Skin epidermis (tissue), 12 donors: Measurements from ENCODE around the gene ARHGAP44.
A peak's percentile ranks its signal among the peaks of the same experiment; 100 is the strongest.
"Not testable (repeated sequence)": the region's sequence is repeated elsewhere in the genome, so short reads cannot be mapped to it uniquely, and the experiment has no call there.

Experiments
- H3K27ac ChIP-seq, 21 experiments: fragments of 200-600 bp; sonication (generic) in 11 of 21; one replicate each; pipeline ENCODE4 v1.5.0; 2020; ENCODE audit warnings: mild to moderate bottlenecking in 3 of 21, inconsistent platforms in 2 of 21, moderate library complexity in 2 of 21
- H3K4me3 ChIP-seq, 7 experiments: fragments of 200-600 bp; sonication (generic) in 2 of 7; one replicate each; pipeline ENCODE4 v1.5.0; 2020; ENCODE audit warnings: inconsistent platforms in 2 of 7, mild to moderate bottlenecking in 2 of 7, moderate library complexity in 1 of 7

The ARHGAP44 gene

DNA sequence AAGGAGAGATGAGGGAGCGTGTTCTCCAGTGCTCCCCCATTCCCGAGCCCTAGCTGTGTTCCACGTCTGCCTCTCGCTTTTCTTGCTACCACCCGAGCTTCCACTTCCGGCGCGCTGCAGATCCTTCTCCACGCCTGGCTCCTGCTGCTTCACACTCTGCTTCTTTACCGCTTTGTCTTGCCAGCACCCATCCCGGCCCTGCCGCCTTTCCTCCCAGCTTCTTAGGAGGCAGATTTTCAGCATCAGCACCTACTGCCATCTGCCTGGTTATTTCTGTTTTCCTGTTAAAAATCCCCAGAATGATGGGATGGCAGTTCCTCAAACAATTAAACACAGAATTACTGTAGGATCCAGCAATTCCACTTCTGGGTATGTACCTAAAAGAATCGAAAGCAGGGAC lies 163.9 kb downstream of the ARHGAP44 start:
- Histone ChIP-seq H3K27ac (no peak overlapping the region), H3K4me3 (no peak overlapping the region)

DNA sequence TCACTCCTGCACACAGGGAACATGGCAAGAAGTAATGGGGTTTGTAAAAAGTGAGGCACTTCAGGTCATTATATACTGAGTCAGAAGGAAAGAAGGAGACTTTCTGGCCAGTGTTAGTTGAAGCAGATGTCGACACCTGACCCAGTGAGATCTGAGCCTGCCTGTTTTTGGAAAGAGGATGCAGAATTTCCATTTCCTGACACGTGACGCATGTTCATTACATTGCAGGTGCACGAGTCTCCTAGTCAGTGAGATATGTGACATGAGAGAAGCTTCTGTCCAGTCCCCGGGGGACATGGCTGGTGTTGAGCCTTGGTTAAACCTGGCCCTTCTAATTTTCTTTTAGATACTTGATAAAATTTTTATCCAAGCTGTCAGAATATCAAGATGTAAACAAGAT lies 166.2 kb downstream of the ARHGAP44 start:
- H3K27ac ChIP-seq, result no peak overlapping the region
- no peak overlapping the region for H3K4me3 ChIP-seq

DNA sequence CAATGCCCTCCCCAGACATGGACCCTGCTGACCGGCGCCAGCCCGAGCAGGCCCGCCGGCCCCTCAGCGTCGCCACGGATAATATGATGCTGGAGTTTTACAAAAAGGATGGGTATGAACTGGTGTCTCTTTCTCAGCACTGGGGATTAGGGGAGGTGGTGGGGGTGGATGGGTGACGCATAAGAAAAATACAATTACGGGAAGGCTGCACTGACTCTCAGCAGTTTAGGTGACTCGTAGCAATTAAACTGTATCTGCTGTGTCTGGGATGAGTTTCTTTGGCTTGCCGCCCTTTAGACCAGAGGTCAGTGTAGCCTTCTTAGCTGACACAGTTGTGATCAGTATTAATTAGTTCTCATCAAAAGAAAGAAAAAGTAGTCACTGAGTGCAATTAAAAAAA lies 169.5 kb downstream of the ARHGAP44 start:
- Histone ChIP-seq H3K27ac (no peak overlapping the region), H3K4me3 (no peak overlapping the region)

DNA sequence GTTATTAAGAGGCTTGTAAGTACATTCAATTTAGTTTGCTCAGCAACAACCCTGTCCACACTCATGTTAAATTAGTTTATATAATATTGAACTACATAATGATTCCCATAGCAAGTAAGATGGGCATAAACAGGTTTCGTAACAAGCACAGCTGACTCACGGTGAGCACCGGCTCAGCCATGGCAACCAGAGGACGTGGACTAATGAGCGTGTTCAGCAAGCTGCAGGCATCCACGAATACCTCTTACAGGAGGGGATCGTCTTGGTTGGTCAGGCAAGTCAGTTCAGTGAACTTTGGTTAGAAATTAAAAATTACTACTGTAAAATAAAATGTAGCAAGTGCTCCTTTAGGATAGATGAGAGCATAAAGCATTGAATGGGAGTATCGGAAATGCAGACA lies 170.1 kb downstream of the ARHGAP44 start:
- Histone ChIP-seq H3K27ac (no peak overlapping the region), H3K4me3 (no peak overlapping the region)

DNA sequence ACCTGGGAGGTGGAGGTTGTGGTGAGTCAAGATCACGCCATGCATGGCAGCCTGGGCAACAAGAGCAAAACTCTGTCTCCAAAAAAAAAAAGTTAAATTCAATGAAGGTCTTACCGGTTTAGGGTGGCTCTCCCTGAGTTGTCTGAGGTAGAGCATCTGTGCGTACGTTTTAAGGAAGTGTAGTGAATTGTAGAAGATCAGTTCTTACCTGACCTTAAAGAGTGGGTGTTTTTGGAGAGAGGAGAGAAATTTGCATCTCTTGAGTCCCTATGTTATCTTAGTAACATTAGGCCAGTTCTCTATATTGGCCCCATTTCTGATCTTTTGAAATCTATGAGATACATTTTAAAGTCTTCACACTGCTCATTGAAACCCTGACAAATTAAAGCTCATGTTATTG lies 172.4 kb downstream of the ARHGAP44 start:
- Histone ChIP-seq H3K4me3 (no peak overlapping the region), H3K27ac (no peak overlapping the region)

DNA sequence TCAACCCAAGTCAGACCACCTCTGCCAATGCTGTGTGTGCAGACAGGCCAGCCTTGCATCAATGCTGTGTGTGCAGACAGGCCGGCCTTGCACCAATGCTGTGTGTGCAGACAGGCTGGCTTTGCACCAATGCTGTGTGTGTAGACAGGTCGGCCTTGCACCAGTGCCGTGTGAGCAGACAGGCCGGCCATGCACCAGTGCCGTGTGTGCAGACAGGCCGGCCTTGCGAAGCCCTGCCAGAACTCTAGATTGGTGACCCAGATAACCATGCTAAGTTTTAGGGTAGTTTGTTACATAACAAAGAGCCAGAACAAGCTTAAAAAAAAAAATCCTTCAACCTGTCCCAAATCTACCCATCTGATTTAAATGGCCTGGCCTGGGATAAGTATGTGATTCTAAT lies 174.2 kb downstream of the ARHGAP44 start:
- H3K27ac ChIP-seq, result no peak overlapping the region
- H3K4me3 ChIP-seq, result no peak overlapping the region

DNA sequence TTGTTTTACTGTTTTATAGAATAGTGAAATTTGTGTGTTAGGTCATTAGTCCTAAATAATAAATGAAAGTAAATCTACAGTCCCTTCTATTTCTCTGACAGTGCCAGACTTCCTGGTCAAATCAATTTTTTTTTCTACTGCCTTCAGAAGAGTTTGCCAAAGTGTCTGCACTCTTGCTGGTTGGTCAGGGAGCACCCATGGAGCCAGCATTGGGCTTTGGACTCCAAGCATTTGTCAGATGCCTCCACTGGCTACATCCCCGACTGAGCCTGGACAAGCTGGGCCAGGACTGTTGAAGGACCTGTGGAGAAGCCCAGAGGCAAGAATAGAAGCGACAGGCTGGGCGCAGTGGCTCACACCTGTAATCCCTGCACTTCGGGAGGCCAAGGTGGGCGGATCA lies 174.9 kb downstream of the ARHGAP44 start:
- Histone ChIP-seq H3K4me3 (no peak overlapping the region), H3K27ac (no peak overlapping the region)

DNA sequence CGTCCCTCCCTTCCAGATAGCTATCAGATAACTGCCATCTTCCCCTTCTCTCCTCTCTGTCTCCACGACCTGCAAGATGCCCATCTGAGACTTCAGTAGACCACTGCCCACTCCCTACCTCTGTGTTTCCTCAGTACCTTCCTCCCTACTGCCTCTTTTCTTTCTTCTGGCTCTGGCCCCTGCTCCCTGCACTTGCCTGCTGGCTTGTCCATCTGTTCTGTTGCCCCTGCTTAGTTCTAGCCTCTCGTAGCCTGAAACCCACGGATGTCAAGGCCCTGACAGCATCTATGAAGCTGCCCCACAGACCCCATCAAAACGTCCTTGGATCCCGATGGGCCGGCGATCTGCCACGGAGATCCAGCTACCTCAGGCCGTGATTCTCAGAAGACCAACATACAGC lies 175.5 kb downstream of the ARHGAP44 start:
- H3K27ac ChIP-seq, result no peak overlapping the region
- no peak overlapping the region for H3K4me3 ChIP-seq

DNA sequence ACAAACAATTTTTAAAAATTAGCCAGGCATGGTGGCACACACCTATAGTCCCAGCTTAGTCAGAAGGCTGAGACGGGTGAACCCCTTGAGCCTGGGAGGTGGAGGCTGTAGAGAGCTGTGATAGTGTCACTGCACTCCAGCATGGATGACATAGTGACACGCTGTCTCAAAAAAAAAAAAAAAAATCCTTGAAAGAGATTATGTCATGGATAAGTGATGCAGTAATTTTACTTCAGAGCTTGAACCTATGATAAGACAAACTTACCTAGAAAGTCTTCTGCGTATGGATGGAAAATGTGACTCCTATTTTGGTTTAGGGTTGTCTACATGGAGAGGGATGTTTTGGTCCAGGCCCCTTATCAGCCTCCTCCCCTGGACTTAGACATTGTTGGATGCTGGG lies 176.7 kb downstream of the ARHGAP44 start:
- H3K27ac ChIP-seq, result no peak overlapping the region
- H3K4me3 ChIP-seq, result no peak overlapping the region

DNA sequence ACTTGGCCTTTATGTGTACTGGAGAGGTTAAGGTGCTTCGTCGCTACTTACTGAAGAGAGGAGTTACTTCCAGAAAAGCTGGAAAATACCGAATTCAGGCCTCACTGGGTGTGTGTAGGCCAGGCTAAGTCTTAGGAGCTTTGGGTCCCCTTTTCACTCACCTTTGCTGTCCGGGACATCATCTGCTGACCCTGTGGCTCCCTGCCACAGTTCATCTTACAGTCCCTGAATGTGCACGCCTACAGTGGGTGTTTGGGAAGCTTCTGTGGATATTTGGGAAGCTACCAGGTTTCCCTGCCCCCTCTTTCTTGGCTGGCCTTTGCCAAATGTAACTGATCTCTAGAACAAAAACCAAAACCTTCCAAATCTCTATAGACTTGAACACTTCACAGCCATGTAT lies 177.1 kb downstream of the ARHGAP44 start:
- H3K4me3 ChIP-seq, result no peak overlapping the region
- H3K27ac ChIP-seq, result no peak overlapping the region

DNA sequence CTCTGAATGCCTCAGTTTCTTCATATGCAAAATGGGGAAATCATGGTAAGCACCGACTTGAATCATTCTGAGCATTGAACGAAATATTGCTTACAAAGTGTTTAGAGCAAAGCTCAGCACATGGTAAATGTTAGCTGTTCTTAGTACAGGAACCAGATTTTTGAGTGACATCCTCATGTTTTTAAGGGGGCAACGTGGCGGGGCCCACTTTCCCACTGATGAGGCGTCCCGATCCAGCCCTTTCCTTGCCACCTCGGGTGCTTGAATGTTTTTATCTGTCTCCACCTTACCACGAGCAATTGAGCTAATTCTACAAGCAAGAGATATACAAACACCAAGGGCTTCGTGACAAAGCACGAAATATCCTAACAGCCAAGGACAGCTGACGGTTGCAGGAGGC lies 178.7 kb downstream of the ARHGAP44 start:
- Histone ChIP-seq H3K27ac (no peak overlapping the region), H3K4me3 (no peak overlapping the region)

DNA sequence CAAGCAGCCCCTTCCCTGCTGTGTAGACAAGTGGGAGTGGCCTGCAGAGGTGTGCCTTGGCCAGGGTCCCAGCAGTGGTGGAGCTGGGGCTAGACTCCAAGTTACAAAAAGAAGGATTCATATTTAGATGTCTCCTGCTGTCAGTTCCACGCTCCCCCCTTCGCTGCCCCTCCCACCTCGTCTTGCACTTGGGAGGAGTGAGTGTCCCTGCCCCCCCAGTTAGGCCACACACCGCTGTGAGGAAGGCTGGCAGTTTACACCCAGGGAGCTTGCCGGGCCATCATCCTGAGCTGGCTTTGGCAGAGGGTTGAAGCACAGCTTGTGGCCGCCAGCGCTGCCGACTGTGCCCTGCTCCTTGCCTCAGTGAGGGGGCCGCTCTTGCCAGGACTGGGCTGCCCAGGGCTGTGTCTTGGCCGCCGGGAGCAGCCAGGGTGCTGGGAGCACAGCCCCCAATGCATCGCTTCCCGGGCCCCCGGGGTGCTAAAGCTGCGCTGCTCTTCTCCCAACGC lies 184.3 kb downstream of the ARHGAP44 start:
- Histone ChIP-seq H3K27ac (peak overlapping the region in 1 of 21 experiments; percentile 14), H3K4me3 (peak overlapping the region in 3 of 7 experiments; percentile 11 to 27 (median 18))

DNA sequence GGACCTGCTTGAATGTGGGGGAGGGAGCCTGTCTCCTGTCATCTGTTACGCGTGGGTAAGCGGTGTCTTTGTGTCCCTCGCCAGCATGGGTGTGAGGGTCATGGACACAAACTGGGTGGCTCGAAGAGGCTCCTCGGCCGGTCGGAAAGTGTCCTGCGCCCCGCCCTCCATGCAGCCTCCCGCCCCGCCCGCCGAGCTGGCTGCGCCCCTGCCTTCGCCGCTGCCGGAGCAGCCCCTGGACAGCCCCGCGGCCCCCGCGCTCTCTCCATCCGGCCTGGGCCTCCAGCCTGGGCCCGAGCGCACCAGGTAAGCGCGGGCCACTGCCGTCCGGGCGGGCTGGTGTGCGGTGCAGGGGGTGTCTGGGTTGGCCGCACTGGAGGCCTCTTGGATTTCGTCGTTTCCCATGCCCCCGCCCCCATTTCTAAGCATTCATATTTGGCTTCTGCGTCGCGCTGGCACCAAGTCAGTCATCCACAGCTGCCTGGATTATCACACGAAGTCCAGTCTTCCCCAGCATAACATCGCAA lies 184.8 kb downstream of the ARHGAP44 start:
- H3K4me3 ChIP-seq, result peak overlapping the region in 3 of 7 experiments; percentile 11 to 27 (median 18)
- H3K27ac ChIP-seq, result peak overlapping the region in 1 of 21 experiments; percentile 14

DNA sequence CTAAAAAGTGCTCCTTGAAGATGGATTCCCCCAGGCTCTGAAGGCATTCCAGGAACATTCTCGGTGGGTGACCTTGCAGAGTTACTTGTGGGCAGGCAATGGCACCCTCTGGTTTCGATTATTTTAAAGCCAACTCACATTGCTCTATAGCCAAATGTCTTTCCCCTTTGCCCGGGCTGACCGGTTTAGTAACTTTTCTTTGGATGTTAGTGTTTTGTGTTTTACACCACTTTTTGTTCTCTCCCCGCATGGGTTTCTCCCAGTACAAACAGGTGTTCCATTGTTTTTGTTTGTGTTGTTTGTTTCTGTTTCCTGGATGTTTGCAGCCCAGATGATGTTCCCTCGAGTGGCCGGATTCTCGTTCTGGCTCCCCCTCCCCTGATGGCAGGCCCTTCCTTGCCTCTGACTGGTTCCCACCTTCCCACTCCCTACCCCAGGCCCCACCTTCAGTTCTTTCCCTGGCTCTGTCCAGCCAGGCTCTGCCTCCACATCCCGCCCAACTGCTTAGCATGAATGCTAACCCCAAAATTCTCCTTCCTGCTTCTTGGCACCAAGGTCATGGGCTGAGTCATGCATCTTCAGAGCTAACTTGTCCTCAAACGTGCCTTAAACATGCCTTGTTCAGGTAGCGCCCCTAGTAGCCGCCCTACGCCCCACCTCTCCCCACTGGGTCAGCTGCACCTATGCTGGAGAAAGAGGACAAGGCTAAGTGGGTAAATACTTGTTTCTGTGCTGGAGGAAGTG lies 187.9 kb downstream of the ARHGAP44 start:
- Histone ChIP-seq H3K27ac (no peak overlapping the region), H3K4me3 (no peak overlapping the region)

DNA sequence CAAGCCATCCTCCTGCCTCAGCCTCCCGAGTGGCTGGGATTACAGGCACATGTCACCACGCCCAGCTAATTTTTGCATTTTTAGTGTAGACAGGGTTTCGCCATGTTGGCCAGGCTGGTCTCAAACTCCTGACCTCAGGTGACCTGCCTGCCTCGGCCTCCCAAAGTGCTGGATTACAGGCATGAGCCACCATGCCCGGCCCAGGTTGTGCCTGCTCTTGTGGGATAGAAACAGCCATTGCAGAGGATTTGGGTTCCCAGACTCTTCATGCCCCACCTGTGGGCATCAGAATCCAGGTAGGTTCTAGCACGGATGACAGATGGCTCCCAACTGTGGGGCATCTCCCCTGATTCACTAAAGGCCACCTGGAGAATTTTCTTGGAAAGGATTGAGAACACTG lies 189.5 kb downstream of the ARHGAP44 start:
- H3K27ac ChIP-seq, H3K4me3 ChIP-seq: not testable (repeated sequence)

DNA sequence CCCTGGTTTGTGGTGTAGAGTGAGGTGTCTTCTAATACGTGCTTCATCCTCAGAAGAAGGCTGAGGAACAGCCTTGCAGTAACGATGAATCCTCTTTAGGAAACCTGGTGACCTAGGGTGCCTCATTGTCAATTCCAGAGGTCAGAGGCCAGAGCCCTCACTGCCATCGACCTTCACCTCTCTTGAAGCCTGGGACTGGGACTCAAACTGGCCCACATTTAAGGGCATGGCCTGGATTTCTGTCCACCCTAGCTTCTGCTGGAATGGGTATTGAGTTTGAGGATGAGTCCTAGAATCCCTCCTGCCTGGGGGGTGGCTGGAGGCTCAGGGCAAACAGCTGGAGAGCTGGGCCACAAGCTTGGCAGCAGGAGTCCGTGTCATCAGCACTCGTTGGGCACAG lies 189.9 kb downstream of the ARHGAP44 start:
- no peak overlapping the region for H3K4me3 ChIP-seq
- H3K27ac ChIP-seq, result no peak overlapping the region

DNA sequence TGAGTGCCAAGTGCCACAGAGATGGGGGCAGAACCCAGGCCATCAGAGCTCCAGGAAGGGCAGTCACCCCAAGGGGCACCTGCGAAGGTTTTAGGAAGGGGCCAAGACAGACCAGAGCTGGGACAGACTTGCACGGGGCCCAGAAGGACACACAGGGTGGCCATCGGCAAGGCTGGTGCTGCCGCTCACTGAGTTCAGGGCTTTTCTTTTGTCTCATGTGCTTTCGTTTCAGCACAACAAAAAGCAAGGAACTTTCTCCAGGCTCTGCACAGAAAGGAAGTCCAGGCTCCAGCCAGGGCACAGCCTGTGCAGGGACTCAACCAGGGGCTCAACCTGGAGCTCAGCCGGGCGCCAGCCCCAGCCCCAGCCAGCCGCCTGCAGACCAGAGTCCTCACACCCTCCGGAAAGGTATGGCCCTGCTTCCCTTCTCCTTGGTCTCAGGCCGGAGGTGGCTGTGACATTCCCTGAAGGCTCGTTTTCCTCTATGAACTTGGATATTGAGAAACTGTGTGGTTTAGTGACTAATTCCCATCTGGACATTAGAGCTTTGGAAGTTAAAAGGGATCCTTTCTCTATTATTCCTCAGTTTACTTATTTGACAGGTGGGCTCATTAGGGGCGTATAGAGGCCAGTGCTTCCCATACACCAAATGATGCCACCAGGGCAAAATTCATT lies 190.7 kb downstream of the ARHGAP44 start:
- H3K27ac ChIP-seq, result no peak overlapping the region
- H3K4me3 ChIP-seq, result no peak overlapping the region

DNA sequence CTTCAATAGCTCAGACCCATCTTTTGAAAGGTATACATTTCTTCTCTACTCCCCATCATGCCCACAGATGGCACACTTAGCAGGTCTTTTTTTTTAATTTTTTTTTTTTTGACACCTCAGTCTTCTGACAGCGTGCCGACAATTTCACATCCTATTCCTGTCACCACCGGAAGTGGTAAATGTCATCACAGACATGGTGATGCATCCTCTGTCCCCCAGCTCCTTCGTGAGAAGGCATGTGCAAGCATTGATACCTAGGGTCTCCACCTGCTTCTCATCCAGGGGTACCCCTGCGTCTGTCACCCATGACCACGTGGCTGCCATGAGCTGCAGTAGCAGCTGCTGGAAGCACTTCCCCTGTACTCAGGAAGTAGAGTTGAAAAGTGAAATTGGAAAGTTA lies 192.9 kb downstream of the ARHGAP44 start:
- Histone ChIP-seq H3K4me3 (no peak overlapping the region), H3K27ac (no peak overlapping the region)

DNA sequence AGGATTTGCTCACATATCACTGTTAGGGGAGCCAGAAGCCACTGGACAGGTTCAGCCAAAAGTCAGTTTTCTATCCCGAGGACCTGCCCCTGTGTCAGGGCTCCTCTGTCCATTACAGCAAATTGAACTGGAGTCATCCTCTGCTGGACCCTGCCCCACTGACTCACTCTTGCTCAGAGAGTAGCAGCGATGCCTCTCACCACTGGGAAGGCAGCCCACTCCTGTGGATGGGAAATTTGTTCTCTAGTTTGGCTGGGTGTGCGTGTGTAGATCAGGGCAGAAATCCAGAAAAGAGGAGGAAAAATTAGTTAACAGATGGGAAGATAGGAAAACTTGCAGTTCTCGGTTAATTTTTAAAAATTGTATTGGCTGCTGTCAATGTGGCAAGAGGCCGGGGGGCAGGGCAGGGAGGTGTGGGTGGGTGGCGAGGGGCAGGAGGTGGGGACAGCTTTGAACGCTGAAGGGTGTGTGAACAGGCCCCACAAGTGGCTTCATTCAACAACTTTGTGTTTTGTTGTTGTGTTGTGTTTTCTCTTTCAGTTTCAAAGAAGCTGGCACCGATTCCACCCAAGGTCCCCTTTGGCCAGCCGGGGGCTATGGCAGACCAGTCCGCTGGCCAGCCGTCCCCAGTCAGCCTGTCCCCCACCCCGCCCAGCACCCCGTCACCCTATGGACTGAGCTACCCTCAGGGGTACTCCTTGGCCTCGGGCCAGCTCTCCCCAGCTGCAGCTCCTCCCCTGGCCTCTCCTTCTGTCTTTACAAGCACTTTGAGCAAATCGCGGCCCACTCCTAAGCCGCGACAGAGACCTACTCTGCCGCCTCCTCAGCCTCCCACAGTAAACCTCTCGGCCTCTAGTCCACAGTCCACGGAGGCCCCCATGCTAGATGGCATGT lies 194.9 kb downstream of the ARHGAP44 start:
- H3K4me3 ChIP-seq, result no peak overlapping the region

More for the DNA sequence above, 194.9 kb downstream of the ARHGAP44 start:
- peak overlapping the region in 16 of 21 experiments; percentile 1 to 82 (median 60) for H3K27ac ChIP-seq
